GM12801 (cell line): ENCODE data around the gene DNAJC30.

Source experiments
- TF ChIP-seq, protein P1 (sequence below): IDR thresholded peaks from one replicate; pipeline ENCODE4 v1.5.1; 2011; ENCODE audit warnings: control low read depth; ENCODE audit not compliant: insufficient read length; ENCODE audit errors: extremely low read depth

Gene DNAJC30

DNA sequence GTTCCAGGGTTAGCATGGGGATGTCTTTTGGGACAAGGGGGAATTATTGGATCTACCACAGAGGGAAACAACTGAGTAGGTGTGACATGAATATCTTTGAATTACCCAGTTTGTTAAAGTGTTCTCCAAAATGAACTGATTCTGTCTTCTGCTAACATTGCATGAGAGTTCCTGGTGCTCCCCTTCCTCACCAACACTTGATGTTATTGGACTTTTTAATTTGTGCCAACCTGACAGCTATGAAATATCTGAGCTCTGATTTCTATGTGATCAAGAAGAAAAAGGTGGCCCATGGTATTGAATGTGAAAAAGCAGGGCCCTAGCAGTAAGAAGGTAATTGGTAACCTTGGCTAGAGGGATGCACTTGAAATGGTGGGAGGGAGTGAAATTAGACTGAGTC lies 20.2 kb downstream of the DNAJC30 start:
- TF ChIP-seq, protein P1, sequence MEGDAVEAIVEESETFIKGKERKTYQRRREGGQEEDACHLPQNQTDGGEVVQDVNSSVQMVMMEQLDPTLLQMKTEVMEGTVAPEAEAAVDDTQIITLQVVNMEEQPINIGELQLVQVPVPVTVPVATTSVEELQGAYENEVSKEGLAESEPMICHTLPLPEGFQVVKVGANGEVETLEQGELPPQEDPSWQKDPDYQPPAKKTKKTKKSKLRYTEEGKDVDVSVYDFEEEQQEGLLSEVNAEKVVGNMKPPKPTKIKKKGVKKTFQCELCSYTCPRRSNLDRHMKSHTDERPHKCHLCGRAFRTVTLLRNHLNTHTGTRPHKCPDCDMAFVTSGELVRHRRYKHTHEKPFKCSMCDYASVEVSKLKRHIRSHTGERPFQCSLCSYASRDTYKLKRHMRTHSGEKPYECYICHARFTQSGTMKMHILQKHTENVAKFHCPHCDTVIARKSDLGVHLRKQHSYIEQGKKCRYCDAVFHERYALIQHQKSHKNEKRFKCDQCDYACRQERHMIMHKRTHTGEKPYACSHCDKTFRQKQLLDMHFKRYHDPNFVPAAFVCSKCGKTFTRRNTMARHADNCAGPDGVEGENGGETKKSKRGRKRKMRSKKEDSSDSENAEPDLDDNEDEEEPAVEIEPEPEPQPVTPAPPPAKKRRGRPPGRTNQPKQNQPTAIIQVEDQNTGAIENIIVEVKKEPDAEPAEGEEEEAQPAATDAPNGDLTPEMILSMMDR: no peak

DNA sequence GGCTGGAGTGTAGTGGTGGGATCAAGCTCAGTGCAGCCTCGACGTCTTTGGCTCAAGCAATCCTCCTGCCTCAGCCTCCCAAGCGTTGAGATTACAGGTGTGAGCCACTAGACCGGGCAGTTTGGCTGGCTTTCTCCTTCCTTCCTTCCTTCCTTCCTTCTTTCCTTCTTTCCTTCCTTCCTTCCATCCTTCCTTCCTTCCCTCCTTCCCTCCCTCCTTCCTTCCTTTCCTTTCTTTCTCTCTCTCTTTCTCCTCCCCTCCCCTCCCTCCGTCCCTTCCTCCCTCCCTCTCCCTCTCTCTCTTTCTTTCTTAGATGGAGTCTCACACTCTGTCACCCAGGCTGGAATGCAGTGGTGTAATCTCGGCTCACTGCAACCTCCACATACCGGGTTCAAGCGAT lies 23.3 kb downstream of the DNAJC30 start:
- TF ChIP-seq, protein P1: no peak

DNA sequence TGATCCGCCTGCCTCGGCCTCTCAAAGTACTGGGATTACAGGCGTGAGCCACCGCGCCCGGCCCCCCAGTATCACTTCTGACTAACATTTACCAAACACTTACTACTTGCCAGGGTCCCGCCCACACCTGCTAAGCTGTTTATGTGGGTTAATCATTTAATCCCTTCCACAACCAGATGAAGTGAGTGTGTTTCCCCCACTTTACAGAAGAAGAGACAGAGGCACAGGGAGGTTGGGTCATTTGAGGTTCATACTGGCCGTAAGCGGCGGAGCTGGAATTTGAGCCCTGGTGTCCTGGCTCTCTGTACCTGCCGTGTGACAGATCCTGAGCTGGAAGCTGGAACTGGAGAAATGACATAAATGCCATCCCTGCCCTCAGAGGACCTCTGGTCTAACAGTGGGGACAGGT lies 30.7 kb downstream of the DNAJC30 start:
- TF ChIP-seq, protein P1: no peak

DNA sequence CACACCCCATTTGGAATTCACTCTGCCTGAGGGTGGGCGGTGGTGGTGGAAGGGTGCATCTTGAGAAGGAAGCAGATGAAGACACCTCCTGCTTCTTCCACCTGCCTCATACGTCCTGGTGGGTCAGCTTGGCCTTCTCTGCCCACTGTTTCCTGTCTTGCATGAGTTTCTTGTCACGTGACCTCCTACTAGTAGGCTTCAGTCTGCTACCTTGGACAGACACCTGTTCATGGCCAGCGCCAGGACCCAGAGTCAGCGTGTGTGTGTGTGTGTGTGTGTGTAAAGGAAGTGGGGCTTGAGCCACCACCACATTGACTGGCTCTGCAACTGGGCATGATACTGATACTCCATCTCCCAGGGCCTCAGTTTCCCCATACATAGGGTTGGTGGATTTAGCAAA lies 32.7 kb downstream of the DNAJC30 start:
- TF ChIP-seq, protein P1: no peak

DNA sequence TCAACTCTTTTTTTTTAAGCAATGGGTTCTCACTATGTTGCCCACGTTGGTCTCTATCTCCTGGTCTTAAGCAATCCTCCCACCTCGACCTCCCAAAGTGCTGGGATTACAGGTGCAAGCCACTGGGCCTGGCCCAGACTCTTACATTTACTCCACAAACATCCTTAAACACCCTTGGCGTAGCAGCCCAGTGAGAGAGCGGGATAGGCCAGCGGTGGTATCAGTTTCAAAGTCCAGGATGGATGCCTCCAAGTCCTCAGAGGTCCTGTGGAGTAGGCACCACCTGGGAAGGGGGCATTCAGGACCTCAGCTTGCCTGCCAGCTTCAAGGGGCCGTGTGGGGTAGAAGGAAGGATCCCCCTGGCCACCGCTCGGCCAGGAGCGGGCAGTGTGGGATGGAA lies 33.7 kb downstream of the DNAJC30 start:
- TF ChIP-seq, protein P1: no peak

DNA sequence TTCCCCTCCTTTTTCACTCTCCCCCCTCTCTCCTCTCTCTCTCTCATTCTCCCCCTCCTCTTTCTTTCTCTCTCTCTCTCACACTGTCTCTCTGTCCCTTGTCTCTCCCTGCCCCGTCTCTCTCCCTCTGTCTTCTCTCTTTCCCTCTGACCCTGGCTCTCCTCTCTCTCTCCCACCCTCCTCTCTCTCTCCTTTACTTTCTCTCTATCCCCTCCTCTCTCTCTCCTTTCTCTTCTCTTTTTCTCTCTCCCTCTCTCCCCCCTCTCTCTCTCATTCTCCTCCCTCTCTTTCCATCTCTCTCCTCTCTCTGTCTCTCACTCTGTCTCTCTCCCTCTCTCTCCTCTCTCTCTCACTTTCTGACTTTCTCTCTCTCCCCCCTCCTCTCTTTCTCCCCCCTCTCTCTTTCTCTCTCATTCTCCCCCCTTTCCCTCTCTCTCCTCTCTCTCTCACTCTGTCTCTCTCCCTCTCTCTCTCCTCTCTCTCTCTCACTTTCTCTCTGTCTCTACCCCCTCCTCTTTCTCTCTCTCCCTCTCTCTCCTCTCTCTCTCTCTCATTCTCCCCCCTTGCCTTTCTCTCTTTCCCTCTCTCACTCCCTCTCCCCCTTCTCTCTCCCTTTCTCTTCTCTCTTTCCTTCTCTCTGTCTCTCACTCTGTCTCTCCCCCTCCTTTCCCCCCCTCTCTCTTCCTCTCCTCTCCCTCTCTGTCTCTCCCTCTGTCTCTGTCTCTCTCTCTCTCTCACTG lies 34.5 kb downstream of the DNAJC30 start:
- TF ChIP-seq, protein P1: no peak

DNA sequence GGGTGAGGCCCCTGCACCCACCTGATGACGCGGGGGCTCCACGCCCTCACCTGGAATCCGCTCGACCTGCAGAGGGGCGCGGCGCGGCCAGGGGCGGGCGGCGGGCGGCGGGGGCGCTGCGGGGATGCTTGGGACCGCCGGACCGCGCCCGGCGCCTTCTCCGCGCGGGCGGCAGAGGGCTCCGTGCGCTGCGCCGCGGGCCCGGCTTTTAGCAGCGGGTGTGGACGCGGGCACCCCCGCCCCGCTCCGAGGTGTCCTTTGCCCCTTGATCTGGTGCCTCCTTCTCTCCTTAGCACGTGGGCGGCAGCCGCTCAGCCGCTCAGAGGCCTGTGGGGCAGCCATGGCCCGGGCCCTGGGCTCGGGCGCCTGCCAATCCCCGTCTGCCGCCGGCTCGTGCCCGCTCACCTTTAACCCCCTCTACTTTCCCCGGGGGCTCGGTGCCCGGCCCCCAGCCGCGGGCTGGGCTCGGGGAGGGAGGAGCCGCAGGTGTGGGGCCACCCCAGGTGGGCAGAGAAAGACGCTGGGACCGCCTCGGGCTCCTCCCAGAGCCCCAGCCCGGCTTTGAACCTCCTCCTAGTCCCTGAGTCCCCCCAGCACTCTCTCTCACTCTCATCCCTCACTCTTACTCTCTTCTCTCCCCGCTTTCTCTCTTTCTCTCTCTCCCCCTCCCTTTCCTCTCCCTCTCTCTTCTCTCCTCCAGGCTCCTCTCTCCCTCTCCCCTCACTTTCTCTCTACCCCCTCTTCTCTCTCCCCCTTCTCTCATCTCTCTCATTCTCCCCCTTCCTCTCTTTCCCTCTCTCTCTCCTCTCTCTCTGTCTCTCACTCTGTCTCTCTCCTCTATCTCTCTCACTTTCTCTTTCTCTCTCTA lies 35.3 kb downstream of the DNAJC30 start:
- TF ChIP-seq, protein P1: no peak
